ENCODE data around the gene AQP10. TPM values are rescaled to one million over a fixed set of nuclear protein-coding genes. Genes with fewer than 3 reads are reported as not detected.

Gene AQP10
- total and polyA plus RNA-seq, 9 of the 15 experiments (the other 6 are each of a cell fraction or from before 2014, with no cell fraction given): 0.37 to 9.7 (median 1.9) TPM

DNA sequence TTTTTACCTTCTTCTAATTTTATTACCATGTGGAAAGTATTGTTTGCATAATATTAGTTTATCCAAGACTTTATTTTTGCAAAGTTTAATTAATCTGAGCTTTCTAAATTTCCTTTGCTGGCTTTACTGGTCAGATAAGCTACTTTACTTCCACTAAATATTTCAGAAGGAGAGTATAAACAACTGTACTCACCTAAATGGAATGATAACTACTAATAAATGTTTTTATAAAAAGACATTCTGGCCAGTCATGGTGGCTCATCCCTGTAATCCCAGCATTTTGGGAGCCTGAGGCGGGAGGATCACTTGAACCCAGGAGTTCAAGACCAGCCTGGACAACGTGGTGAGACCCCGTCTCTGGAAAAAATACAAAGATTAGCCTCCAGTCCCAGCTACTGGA is 40.5 kb downstream of the AQP10 start:
- BruUV-seq (replicated peaks): no TSS peak

DNA sequence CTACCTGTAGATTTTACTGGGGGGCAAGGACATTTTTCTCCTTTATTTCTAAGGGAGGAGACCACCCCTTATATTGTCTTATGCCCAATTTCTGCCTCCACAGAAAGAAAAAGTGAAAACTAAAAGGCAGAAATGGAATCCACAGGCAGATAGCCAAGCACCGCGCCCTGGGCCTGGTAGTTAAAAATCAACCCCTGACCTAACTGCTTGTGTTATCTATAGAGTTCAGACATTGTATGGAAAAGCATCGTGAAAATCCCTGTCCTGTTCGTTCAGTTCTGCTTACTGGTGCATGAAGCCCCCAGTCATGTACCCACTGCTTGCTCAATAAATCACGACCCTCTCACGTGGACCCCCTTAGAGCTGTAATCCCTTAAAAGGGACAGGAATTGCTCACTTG is 50.5 kb downstream of the AQP10 start:
- DNase-seq (ENCODE audit: extremely low read depth in 1 of 4, low spot score in 3 of 4) (peak in 1 of 4 experiments; percentile 42), ATAC-seq (no peak), FAIRE-seq (no peak)
- Histone ChIP-seq H3K36me3 (ENCODE audit: control insufficient read depth, insufficient read depth, low read length) (no peaks in the 10 kb centered on the region), H3K9me1 (ENCODE audit: control insufficient read depth, insufficient read depth, low read length) (no peaks in the 10 kb centered on the region), H3K27ac (ENCODE audit: extremely low read depth, low read depth, low read length) (0 out of 3 replicates have a peak overlapping the region, but pooled peaks have one; percentile 26), H3K27me3 (ENCODE audit: control insufficient read depth in 2 of 2, insufficient read depth in 2 of 2, low read length in 2 of 2) (no peaks in the 10 kb centered on the region), H3K4me3 (no peak overlapping the region), H3K4me2 (ENCODE audit: insufficient read depth, low read length) (no peak overlapping the region), H3K79me2 (ENCODE audit: control insufficient read depth, insufficient read depth, low read length) (no peaks in the 10 kb centered on the region), H3K9ac (ENCODE audit: insufficient read depth in 1 of 2, low read depth in 2 of 2, low read length in 2 of 2) (no peak overlapping the region), H2AFZ (ENCODE audit: low read depth, low read length) (peak overlapping the region; percentile 37; the same call in 1 of the 2 replicates), H3K4me1 (replicated peaks in 1 of 2; ENCODE audit: control insufficient read depth in 2 of 2, insufficient read depth in 2 of 2, low read length in 2 of 2) (peaks cover 0 to 6% of the 10 kb centered on the region in 2 experiments; a peak in 3 of 5 replicates), H3K9me3 (replicated peaks; ENCODE audit: control insufficient read depth, insufficient read depth, low read depth, low read length) (no peaks in the 10 kb centered on the region), H4K20me1 (replicated peaks; ENCODE audit: control insufficient read depth, insufficient read depth, low read length) (no peaks in the 10 kb centered on the region)
- intact Hi-C loops (cut with micrococcal nuclease) (no loop called here), in situ Hi-C loops (cut with MboI) (no loop called here)
- ChIA-PET POLR2A (interaction anchor here (1.5 kb wide), 1 partner anchor 14 kb away, joined by 6 read pairs; no protein-coding TSS in a partner anchor), CTCF (ENCODE audit: low intra/inter-chr PET ratio) (no interaction called here)
- 4% methylated on average over 6 of the region's 6 CpGs for WGBS (ENCODE audit: insufficient coverage, low coverage, missing lambda C conversion rate)
- BruUV-seq (replicated peaks): no TSS peak
- TF ChIP-seq CREB1 (IDR thresholded peaks at IDR 0.05) (no peak), CREB1 (CRISPR knock-in tag; IDR thresholded peaks at IDR 0.05) (no peak), E2F1 (CRISPR knock-in tag; IDR thresholded peaks at IDR 0.05) (no peak), NFIC (IDR thresholded peaks at IDR 0.05) (0 out of 2 replicates have a peak, but pooled peaks have one; percentile 31), SIN3A (IDR thresholded peaks at IDR 0.05; ENCODE audit: borderline replicate concordance in 2 of 2, control insufficient read depth in 1 of 2, low read depth in 2 of 2, low read length in 2 of 2) (no peak), TCF7L2 (IDR thresholded peaks at IDR 0.05; ENCODE audit: low read depth, low read length) (no peak), CBFA2T2 (conservative IDR thresholded peaks at IDR 0.05) (peak; percentile 45), NR2C1 (IDR thresholded peaks at IDR 0.05) (peak; percentile 81; the same call in 1 of the 2 replicates), NR2C1 (tag; IDR thresholded peaks at IDR 0.05) (peak; percentile 67), ZBED1 (IDR thresholded peaks at IDR 0.05) (no peak), ETV6 (IDR thresholded peaks at IDR 0.05; ENCODE audit: borderline replicate concordance in 1 of 2, low read depth in 2 of 2, low read length in 1 of 2) (no peak), ETV6 (CRISPR knock-in tag; IDR thresholded peaks at IDR 0.05; ENCODE audit: borderline replicate concordance) (no peak)

More for the DNA sequence above, 40.5 kb downstream of the AQP10 start:
- no peak overlapping the region for H3K27ac ChIP-seq (ENCODE audit: extremely low read depth, low read depth, low read length)
- no peaks in the 10 kb centered on the region for H4K20me1 ChIP-seq (replicated peaks; ENCODE audit: control insufficient read depth, insufficient read depth, low read length)
- 21% methylated on average over 3 of the region's 3 CpGs for WGBS (ENCODE audit: insufficient coverage, low coverage, missing lambda C conversion rate)
- H3K9me1 ChIP-seq (ENCODE audit: control insufficient read depth, insufficient read depth, low read length): no peaks in the 10 kb centered on the region
- in situ Hi-C loops (cut with MboI) (no loop called here), intact Hi-C loops (cut with micrococcal nuclease) (no loop called here)
- H3K9ac ChIP-seq (ENCODE audit: insufficient read depth in 1 of 2, low read depth in 2 of 2, low read length in 2 of 2): no peak overlapping the region
- H3K79me2 ChIP-seq (ENCODE audit: control insufficient read depth, insufficient read depth, low read length): no peaks in the 10 kb centered on the region
- DNase-seq (ENCODE audit: extremely low read depth in 1 of 4, low spot score in 3 of 4) (no peak), ATAC-seq (no peak), FAIRE-seq (no peak)
- no peaks in the 10 kb centered on the region; a peak in 2 of 5 replicates for H3K4me1 ChIP-seq (replicated peaks in 1 of 2; ENCODE audit: control insufficient read depth in 2 of 2, insufficient read depth in 2 of 2, low read length in 2 of 2)
- CTCF ChIA-PET (ENCODE audit: low intra/inter-chr PET ratio): no interaction called here
- H3K9me3 ChIP-seq (replicated peaks; ENCODE audit: control insufficient read depth, insufficient read depth, low read depth, low read length): no peaks in the 10 kb centered on the region; the same call in 1 of the 2 replicates
- H3K27me3 ChIP-seq (ENCODE audit: control insufficient read depth in 2 of 2, insufficient read depth in 2 of 2, low read length in 2 of 2): no peaks in the 10 kb centered on the region
- no peak overlapping the region for H2AFZ ChIP-seq (ENCODE audit: low read depth, low read length)
- no peaks in the 10 kb centered on the region for H3K36me3 ChIP-seq (ENCODE audit: control insufficient read depth, insufficient read depth, low read length)
- no peak overlapping the region for H3K4me2 ChIP-seq (ENCODE audit: insufficient read depth, low read length)
- POLR2A ChIA-PET: interaction anchor here (0.5 kb wide), 1 partner anchor 748 kb away, joined by 3 read pairs; the partner anchor contains the start of gene S100A16
- no peak overlapping the region for H3K4me3 ChIP-seq
- TF ChIP-seq SNAPC5 (CRISPR knock-in tag; IDR thresholded peaks at IDR 0.05) (no peak), PHTF2 (CRISPR knock-in tag; IDR thresholded peaks at IDR 0.05) (no peak), HSF4 (CRISPR knock-in tag; IDR thresholded peaks at IDR 0.05; ENCODE audit: borderline replicate concordance) (no peak), ZNF764 (CRISPR knock-in tag; IDR thresholded peaks at IDR 0.05; ENCODE audit: low read depth) (no peak)
- TF ChIP-seq, protein P1, sequence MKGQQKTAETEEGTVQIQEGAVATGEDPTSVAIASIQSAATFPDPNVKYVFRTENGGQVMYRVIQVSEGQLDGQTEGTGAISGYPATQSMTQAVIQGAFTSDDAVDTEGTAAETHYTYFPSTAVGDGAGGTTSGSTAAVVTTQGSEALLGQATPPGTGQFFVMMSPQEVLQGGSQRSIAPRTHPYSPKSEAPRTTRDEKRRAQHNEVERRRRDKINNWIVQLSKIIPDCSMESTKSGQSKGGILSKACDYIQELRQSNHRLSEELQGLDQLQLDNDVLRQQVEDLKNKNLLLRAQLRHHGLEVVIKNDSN (CRISPR knock-in tag; IDR thresholded peaks at IDR 0.05): no peak
